H7 (cell line): Measurements from ENCODE around the gene ZNF512. TPM values are rescaled to one million over a fixed set of nuclear protein-coding genes. Genes with fewer than 3 reads are reported as not detected.
"Not testable (repeated sequence)": the region's sequence is repeated elsewhere in the genome, so short reads cannot be mapped to it uniquely, and the experiment has no call there.

Source experiments
- DNase-seq: peaks from one replicate; pipeline ENCODE4 v3.0.0; 2012
- H3K27me3 ChIP-seq: 2 replicates; pipeline ENCODE4 v1.6.0; 2011; ENCODE audit warnings: mild to moderate bottlenecking, low read length; ENCODE audit not compliant: control insufficient read depth, insufficient read depth
- H3K36me3 ChIP-seq: replicated peaks from 2 replicates; pipeline ENCODE4 v1.5.1; 2011; ENCODE audit warnings: low read length; ENCODE audit not compliant: control insufficient read depth, insufficient read depth
- H3K4me3 ChIP-seq: 2 replicates; pipeline ENCODE4 v1.5.1; 2011; ENCODE audit warnings: low read depth, mild to moderate bottlenecking, control low read depth, low read length, moderate library complexity; ENCODE audit not compliant: insufficient read depth
- total RNA-seq: library from RNA; depleted of rRNA; stranded (reverse); fragments of >200 nt; shearing (Covaris generic); gene quantifications from 2 replicates; pipeline ENCODE4 v1.2.3, GENCODE V29; 2014

Gene ZNF512
- total RNA-seq, 1 experiment from 2014 or later: 33.4 TPM

GRCh38 chr2:27571197-27571596 is 11.6 kb upstream of the ZNF512 start:
- H3K36me3 ChIP-seq: no peaks in the 10 kb centered on the region
- no peak overlapping the region for H3K4me3 ChIP-seq
- DNase-seq: no peak
- no peaks in the 10 kb centered on the region; the same call in 1 of the 2 replicates for H3K27me3 ChIP-seq

- no peak for DNase-seq
- no peaks in the 10 kb centered on the region; the same call in 1 of the 2 replicates for H3K27me3 ChIP-seq
- H3K36me3 ChIP-seq: no peaks in the 10 kb centered on the region
- H3K4me3 ChIP-seq: no peak overlapping the region
Observed at GRCh38 chr2:27571681-27572080, 11.2 kb upstream of the ZNF512 start.

- H3K36me3 ChIP-seq: no peaks in the 10 kb centered on the region
- no peak overlapping the region for H3K4me3 ChIP-seq
- no peak for DNase-seq
- no peaks in the 10 kb centered on the region; the same call in 1 of the 2 replicates for H3K27me3 ChIP-seq
Observed at GRCh38 chr2:27572439-27572838, 10.4 kb upstream of the ZNF512 start.

GRCh38 chr2:27572998-27573429 is 9.8 kb upstream of the ZNF512 start:
- Histone ChIP-seq H3K36me3 (no peaks in the 10 kb centered on the region), H3K4me3 (no peak overlapping the region), H3K27me3 (no peaks in the 10 kb centered on the region; the same call in 1 of the 2 replicates)
- DNase-seq: no peak

GRCh38 chr2:27573452-27573851 is 9.4 kb upstream of the ZNF512 start:
- DNase-seq: no peak
- no peaks in the 10 kb centered on the region; the same call in 1 of the 2 replicates for H3K27me3 ChIP-seq
- no peak overlapping the region for H3K4me3 ChIP-seq
- no peaks in the 10 kb centered on the region for H3K36me3 ChIP-seq

GRCh38 chr2:27581417-27582128 is 1.3 kb upstream of the ZNF512 start:
- Histone ChIP-seq H3K36me3 (no peaks in the 10 kb centered on the region), H3K4me3 (no peak overlapping the region), H3K27me3 (no peaks in the 10 kb centered on the region)
- DNase-seq: no peak

- H3K27me3 ChIP-seq: no peaks in the 10 kb centered on the region
- peak; percentile 10 for DNase-seq
- H3K4me3 ChIP-seq: peak overlapping the region; percentile 59
- H3K36me3 ChIP-seq: no peaks in the 10 kb centered on the region
Observed at GRCh38 chr2:27582129-27582694, 630 bp upstream of the ZNF512 start.

- no peaks in the 10 kb centered on the region for H3K27me3 ChIP-seq
Observed at GRCh38 chr2:27583390-27583915, 611 bp downstream of the ZNF512 start.

GRCh38 chr2:27584597-27584996 is 1.8 kb downstream of the ZNF512 start:
- no peaks in the 10 kb centered on the region for H3K27me3 ChIP-seq
- H3K36me3 ChIP-seq: no peaks in the 10 kb centered on the region
- no peak for DNase-seq
- H3K4me3 ChIP-seq: no peak overlapping the region

More at GRCh38 chr2:27583390-27583915, 611 bp downstream of the ZNF512 start:
- Histone ChIP-seq H3K36me3 (no peaks in the 10 kb centered on the region), H3K4me3 (peak overlapping the region; percentile 59)
- no peak for DNase-seq

GRCh38 chr2:27587025-27587424 is 4.2 kb downstream of the ZNF512 start:
- Histone ChIP-seq H3K4me3 (no peak overlapping the region), H3K27me3 (no peaks in the 10 kb centered on the region), H3K36me3 (no peaks in the 10 kb centered on the region)
- no peak for DNase-seq

- Histone ChIP-seq H3K27me3 (no peaks in the 10 kb centered on the region), H3K36me3 (no peaks in the 10 kb centered on the region)
- DNase-seq: no peak
Observed at GRCh38 chr2:27588308-27588707, 5.5 kb downstream of the ZNF512 start.

GRCh38 chr2:27591745-27592144 is 8.9 kb downstream of the ZNF512 start:
- Histone ChIP-seq H3K4me3 (no peak overlapping the region), H3K36me3 (no peaks in the 10 kb centered on the region), H3K27me3 (no peaks in the 10 kb centered on the region)
- DNase-seq: no peak

More at GRCh38 chr2:27588308-27588707, 5.5 kb downstream of the ZNF512 start:
- H3K4me3 ChIP-seq: no peak overlapping the region

GRCh38 chr2:27593240-27593639 is 10.4 kb downstream of the ZNF512 start:
- no peaks in the 10 kb centered on the region for H3K36me3 ChIP-seq
- no peak overlapping the region for H3K4me3 ChIP-seq
- H3K27me3 ChIP-seq: no peaks in the 10 kb centered on the region

GRCh38 chr2:27594020-27594703 is 11.3 kb downstream of the ZNF512 start:
- not testable (repeated sequence) for H3K4me3 ChIP-seq, DNase-seq

More at GRCh38 chr2:27593240-27593639, 10.4 kb downstream of the ZNF512 start:
- no peak for DNase-seq

More at GRCh38 chr2:27594020-27594703, 11.3 kb downstream of the ZNF512 start:
- not testable (repeated sequence) for H3K36me3 ChIP-seq, H3K27me3 ChIP-seq
